ENCODE results near the gene CSNK2B. TPM values are rescaled to one million over a fixed set of nuclear protein-coding genes. Genes with fewer than 3 reads are reported as not detected.
A peak's percentile ranks its signal among the peaks of the same experiment; 100 is the strongest.

Gene CSNK2B
- total and polyA plus RNA-seq, 9 of the 15 experiments (the other 6 are each of a cell fraction or from before 2014, with no cell fraction given), result 120 to 1,126 (median 529) TPM

DNA sequence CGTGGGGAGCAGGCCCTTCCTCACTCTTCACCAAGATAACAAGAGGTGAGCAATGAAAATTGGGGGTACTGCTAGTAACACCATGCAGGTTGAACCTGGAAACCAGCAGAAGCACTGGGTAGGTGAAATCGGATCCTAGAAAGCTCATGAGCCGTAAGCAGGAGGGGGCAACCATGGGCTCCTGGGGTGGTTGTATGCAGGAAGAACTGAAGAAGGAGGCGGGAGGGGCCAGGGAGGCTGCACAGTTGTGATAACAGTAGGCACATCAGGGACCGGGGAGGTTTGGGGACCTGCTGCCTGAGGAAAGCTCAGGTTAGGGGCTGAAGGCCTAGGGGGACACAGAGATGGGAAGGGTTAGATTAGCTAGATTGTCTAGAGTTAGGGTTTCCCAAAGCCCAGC, 20.6 kb downstream of the CSNK2B start (continued):
- TF ChIP-seq, protein P1, sequence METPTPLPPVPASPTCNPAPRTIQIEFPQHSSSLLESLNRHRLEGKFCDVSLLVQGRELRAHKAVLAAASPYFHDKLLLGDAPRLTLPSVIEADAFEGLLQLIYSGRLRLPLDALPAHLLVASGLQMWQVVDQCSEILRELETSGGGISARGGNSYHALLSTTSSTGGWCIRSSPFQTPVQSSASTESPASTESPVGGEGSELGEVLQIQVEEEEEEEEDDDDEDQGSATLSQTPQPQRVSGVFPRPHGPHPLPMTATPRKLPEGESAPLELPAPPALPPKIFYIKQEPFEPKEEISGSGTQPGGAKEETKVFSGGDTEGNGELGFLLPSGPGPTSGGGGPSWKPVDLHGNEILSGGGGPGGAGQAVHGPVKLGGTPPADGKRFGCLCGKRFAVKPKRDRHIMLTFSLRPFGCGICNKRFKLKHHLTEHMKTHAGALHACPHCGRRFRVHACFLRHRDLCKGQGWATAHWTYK (CRISPR knock-in tag; IDR thresholded peaks at IDR 0.05), result no peak
- TF ChIP-seq, protein P2, sequence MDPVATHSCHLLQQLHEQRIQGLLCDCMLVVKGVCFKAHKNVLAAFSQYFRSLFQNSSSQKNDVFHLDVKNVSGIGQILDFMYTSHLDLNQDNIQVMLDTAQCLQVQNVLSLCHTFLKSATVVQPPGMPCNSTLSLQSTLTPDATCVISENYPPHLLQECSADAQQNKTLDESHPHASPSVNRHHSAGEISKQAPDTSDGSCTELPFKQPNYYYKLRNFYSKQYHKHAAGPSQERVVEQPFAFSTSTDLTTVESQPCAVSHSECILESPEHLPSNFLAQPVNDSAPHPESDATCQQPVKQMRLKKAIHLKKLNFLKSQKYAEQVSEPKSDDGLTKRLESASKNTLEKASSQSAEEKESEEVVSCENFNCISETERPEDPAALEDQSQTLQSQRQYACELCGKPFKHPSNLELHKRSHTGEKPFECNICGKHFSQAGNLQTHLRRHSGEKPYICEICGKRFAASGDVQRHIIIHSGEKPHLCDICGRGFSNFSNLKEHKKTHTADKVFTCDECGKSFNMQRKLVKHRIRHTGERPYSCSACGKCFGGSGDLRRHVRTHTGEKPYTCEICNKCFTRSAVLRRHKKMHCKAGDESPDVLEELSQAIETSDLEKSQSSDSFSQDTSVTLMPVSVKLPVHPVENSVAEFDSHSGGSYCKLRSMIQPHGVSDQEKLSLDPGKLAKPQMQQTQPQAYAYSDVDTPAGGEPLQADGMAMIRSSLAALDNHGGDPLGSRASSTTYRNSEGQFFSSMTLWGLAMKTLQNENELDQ (CRISPR knock-in tag; IDR thresholded peaks at IDR 0.05; ENCODE audit: borderline replicate concordance), result no peak
- TF ChIP-seq, protein P3, sequence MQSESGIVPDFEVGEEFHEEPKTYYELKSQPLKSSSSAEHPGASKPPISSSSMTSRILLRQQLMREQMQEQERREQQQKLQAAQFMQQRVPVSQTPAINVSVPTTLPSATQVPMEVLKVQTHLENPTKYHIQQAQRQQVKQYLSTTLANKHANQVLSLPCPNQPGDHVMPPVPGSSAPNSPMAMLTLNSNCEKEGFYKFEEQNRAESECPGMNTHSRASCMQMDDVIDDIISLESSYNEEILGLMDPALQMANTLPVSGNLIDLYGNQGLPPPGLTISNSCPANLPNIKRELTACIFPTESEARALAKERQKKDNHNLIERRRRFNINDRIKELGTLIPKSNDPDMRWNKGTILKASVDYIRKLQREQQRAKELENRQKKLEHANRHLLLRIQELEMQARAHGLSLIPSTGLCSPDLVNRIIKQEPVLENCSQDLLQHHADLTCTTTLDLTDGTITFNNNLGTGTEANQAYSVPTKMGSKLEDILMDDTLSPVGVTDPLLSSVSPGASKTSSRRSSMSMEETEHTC (IDR thresholded peaks at IDR 0.05), result no peak
- TF ChIP-seq HIVEP1 (CRISPR knock-in tag; IDR thresholded peaks at IDR 0.05), result no peak
- TF ChIP-seq, protein P4, sequence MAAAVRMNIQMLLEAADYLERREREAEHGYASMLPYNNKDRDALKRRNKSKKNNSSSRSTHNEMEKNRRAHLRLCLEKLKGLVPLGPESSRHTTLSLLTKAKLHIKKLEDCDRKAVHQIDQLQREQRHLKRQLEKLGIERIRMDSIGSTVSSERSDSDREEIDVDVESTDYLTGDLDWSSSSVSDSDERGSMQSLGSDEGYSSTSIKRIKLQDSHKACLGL (CRISPR knock-in tag; IDR thresholded peaks at IDR 0.05; ENCODE audit: borderline replicate concordance, poor library complexity, severe bottlenecking), result no peak
- TF ChIP-seq NR4A1 (CRISPR knock-in tag; IDR thresholded peaks at IDR 0.05), result 0 out of 2 replicates have a peak, but pooled peaks have one; percentile 48
- no peak for TF ChIP-seq NR4A1 (tag; IDR thresholded peaks at IDR 0.05)
- TF ChIP-seq NFE2 (IDR thresholded peaks at IDR 0.05; ENCODE audit: low read depth), result peak; percentile 40; the same call in 1 of the 2 replicates
- TF ChIP-seq, protein P5, sequence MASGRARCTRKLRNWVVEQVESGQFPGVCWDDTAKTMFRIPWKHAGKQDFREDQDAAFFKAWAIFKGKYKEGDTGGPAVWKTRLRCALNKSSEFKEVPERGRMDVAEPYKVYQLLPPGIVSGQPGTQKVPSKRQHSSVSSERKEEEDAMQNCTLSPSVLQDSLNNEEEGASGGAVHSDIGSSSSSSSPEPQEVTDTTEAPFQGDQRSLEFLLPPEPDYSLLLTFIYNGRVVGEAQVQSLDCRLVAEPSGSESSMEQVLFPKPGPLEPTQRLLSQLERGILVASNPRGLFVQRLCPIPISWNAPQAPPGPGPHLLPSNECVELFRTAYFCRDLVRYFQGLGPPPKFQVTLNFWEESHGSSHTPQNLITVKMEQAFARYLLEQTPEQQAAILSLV (tag; IDR thresholded peaks at IDR 0.05), result no peak
- TF ChIP-seq, protein P6, sequence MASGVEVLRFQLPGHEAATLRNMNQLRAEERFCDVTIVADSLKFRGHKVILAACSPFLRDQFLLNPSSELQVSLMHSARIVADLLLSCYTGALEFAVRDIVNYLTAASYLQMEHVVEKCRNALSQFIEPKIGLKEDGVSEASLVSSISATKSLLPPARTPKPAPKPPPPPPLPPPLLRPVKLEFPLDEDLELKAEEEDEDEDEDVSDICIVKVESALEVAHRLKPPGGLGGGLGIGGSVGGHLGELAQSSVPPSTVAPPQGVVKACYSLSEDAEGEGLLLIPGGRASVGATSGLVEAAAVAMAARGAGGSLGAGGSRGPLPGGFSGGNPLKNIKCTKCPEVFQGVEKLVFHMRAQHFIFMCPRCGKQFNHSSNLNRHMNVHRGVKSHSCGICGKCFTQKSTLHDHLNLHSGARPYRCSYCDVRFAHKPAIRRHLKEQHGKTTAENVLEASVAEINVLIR (CRISPR knock-in tag; IDR thresholded peaks at IDR 0.05), result no peak
- 0 out of 2 replicates have a peak, but pooled peaks have one; percentile 26 for TF ChIP-seq TRIM28 (IDR thresholded peaks at IDR 0.05)
- 0 out of 4 replicates have a peak, but pooled peaks of 1 of the 2 experiments have one; percentile 44 for TF ChIP-seq FOXA3 (CRISPR knock-in tag; conservative IDR thresholded peaks at IDR 0.05 in 1 of 2, IDR thresholded peaks at IDR 0.05 in 1 of 2)
- TF ChIP-seq, protein P7, sequence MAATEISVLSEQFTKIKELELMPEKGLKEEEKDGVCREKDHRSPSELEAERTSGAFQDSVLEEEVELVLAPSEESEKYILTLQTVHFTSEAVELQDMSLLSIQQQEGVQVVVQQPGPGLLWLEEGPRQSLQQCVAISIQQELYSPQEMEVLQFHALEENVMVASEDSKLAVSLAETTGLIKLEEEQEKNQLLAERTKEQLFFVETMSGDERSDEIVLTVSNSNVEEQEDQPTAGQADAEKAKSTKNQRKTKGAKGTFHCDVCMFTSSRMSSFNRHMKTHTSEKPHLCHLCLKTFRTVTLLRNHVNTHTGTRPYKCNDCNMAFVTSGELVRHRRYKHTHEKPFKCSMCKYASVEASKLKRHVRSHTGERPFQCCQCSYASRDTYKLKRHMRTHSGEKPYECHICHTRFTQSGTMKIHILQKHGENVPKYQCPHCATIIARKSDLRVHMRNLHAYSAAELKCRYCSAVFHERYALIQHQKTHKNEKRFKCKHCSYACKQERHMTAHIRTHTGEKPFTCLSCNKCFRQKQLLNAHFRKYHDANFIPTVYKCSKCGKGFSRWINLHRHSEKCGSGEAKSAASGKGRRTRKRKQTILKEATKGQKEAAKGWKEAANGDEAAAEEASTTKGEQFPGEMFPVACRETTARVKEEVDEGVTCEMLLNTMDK (IDR thresholded peaks at IDR 0.05; ENCODE audit: borderline replicate concordance, insufficient read depth, low read depth, low read length, poor library complexity, severe bottlenecking), result no peak
- TF ChIP-seq KDM5B (IDR thresholded peaks at IDR 0.05; ENCODE audit: insufficient replicate concordance, low read depth, low read length), result no peak
- no peak for TF ChIP-seq ZNF3 (CRISPR knock-in tag; IDR thresholded peaks at IDR 0.05)
- no peak for TF ChIP-seq ZNF644 (tag; IDR thresholded peaks at IDR 0.05; ENCODE audit: low read depth)
- TF ChIP-seq HNRNPUL1 (IDR thresholded peaks at IDR 0.05; ENCODE audit: low read length), result no peak
